CD8-positive, alpha-beta memory T cell (primary cell): Measurements from ENCODE around the gene EEF1A2. TPM values are rescaled to one million over a fixed set of nuclear protein-coding genes. Genes with fewer than 3 reads are reported as not detected.

Source experiments
- CTCF ChIA-PET: fragments of 350-600 bp; sonication (Branson Sonifier 250); formaldehyde crosslinking; loops from one replicate; lab custom pipeline; 2021; ENCODE audit warnings: antibody characterized with exemption; lab: Charles Lee
- POLR2A ChIA-PET: fragments of 350-600 bp; sonication (Branson Sonifier 250); formaldehyde crosslinking; loops from one replicate; lab custom pipeline; 2021; ENCODE audit warnings: antibody characterized with exemption; lab: Charles Lee
- DNase-seq, 5 donors: peaks; one replicate each; pipeline versions ENCODE4 v3.0.0 to v3.0.0-alpha.2; 2020 to 2022; ENCODE audit warnings: mixed read lengths in 1 of 5
- H3K27ac ChIP-seq: one replicate; pipeline ENCODE4 v1.7.0; 2013; ENCODE audit warnings: low read depth, mild to moderate bottlenecking, low read length, moderate library complexity
- H3K27me3 ChIP-seq: 2 replicates; pipeline ENCODE4 v1.7.0; 2013; ENCODE audit warnings: low read length, mild to moderate bottlenecking; ENCODE audit not compliant: insufficient read depth, poor library complexity, severe bottlenecking
- H3K36me3 ChIP-seq: 2 replicates; pipeline ENCODE4 v1.7.0; 2013; ENCODE audit warnings: mild to moderate bottlenecking, low read length, moderate library complexity; ENCODE audit not compliant: insufficient read depth
- H3K4me1 ChIP-seq: 2 replicates; pipeline ENCODE4 v1.7.0; 2013; ENCODE audit warnings: mild to moderate bottlenecking, low read length, moderate library complexity; ENCODE audit not compliant: insufficient read depth
- H3K4me3 ChIP-seq: 2 replicates; pipeline ENCODE4 v1.7.0; 2013; ENCODE audit warnings: mild to moderate bottlenecking, low read length
- H3K9me3 ChIP-seq: 2 replicates; pipeline ENCODE4 v1.7.0; 2013; ENCODE audit warnings: mild to moderate bottlenecking, low read length
- H3K27ac Mint-ChIP-seq, 8 donors: one replicate each; pipeline ENCODE4 v1.8.0; 2020 to 2021; ENCODE audit warnings: mixed read lengths in 8 of 8, mild to moderate bottlenecking in 6 of 8, inconsistent platforms in 3 of 8, moderate library complexity in 3 of 8
- H3K27me3 Mint-ChIP-seq, 2 donors: one replicate each; pipeline ENCODE4 v1.8.0; 2020 to 2021; ENCODE audit warnings: mixed read lengths in 2 of 2, mild to moderate bottlenecking in 1 of 2, moderate library complexity in 1 of 2
- H3K36me3 Mint-ChIP-seq, 3 donors: one replicate each; pipeline ENCODE4 v1.8.0; 2020 to 2021; ENCODE audit warnings: mixed read lengths in 3 of 3, inconsistent platforms in 1 of 3, mild to moderate bottlenecking in 1 of 3
- H3K4me1 Mint-ChIP-seq, 3 donors: one replicate each; pipeline ENCODE4 v1.8.0; 2020 to 2021; ENCODE audit warnings: mixed read lengths in 3 of 3, inconsistent platforms in 1 of 3, mild to moderate bottlenecking in 1 of 3
- H3K4me3 Mint-ChIP-seq, 7 donors: one replicate each; pipeline ENCODE4 v1.8.0; 2020 to 2021; ENCODE audit warnings: mixed read lengths in 7 of 7, mild to moderate bottlenecking in 6 of 7, moderate library complexity in 4 of 7, inconsistent platforms in 2 of 7
- H3K9me3 Mint-ChIP-seq, 5 donors: one replicate each; pipeline ENCODE4 v1.8.0; 2020 to 2022; ENCODE audit warnings: mixed read lengths in 5 of 5, mild to moderate bottlenecking in 3 of 5, moderate library complexity in 2 of 5, inconsistent platforms in 1 of 5
- polyA plus RNA-seq: library from polyadenylated mRNA; unstranded; fragments of 300-500 nt; fragmentation: Illumina TruSeq; gene quantifications from one replicate; pipeline ENCODE4 v1.2.3, GENCODE V29; 2021
- total RNA-seq, 2 experiments: library from RNA; stranded (reverse); gene quantifications; one replicate each; pipeline ENCODE4 v1.2.3, GENCODE V29; 2021

Gene EEF1A2
- total and polyA plus RNA-seq, 3 experiments from 2014 or later, result 0.17 to 0.20 TPM; not detected in 1

- Mint-ChIP-seq H3K27ac (no peak overlapping the region), H3K9me3 (peaks cover 0 to 2% (median 0%) of the 10 kb centered on the region in 5 donors), H3K36me3 (no peaks in the 10 kb centered on the region), H3K4me3 (no peak overlapping the region), H3K27me3 (peaks cover 28 to 37% of the 10 kb centered on the region in 2 donors), H3K4me1 (no peaks in the 10 kb centered on the region)
- DNase-seq, result no peak
- H3K27me3 ChIP-seq, result no peaks in the 10 kb centered on the region
- no peak overlapping the region for H3K27ac ChIP-seq
- POLR2A ChIA-PET, result no interaction called here
- CTCF ChIA-PET, result no interaction called here
- no peak overlapping the region for H3K4me3 ChIP-seq
- H3K36me3 ChIP-seq, result no peaks in the 10 kb centered on the region
- no peaks in the 10 kb centered on the region for H3K4me1 ChIP-seq
- H3K9me3 ChIP-seq, result no peaks in the 10 kb centered on the region
Observed at GRCh38 chr20:63464289-63464635, 34.6 kb downstream of the EEF1A2 start.

DNA sequence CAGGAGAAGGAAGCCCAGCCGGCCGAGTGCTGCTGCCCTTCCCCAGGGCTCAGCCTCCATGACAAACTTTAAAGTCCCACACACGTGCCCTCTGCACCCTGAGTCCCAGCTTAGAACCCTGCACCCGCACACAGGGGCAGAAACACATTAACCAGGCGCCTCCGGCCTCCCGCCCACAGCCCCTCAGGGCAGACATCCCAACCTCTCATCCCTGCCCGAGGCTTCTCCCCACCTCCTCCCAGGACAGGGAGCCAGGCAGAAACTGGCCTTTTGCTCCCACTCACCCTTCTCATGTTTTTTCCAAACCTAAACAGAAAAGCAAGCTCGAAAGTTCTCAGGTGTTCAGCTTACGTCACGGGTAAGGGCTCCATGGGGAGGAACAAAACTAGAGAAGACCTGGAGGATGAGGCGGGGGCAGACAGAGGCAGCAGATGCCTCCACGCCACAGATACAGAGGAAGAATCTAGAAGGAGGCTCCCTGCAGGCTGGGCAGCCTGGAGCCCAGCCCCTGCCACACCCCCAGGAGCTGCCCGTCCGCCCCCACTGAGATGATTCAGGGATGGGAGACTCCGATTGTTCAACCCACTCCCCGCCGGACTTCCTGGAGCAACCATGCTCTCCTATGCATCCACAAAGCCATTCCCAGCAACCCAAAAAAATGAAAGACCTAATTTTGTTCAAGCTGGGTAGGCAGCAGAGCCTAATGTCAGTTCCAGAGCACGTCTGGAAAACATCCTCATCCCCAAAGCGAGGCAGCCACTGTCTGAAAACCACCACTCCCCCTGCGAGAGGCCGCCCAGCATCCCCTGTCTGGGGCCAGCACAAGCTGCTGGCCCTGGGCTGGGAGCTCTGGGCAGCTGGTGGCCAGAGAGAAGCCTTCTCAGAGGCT, 35.2 kb downstream of the EEF1A2 start:
- no peaks in the 10 kb centered on the region for H3K27me3 ChIP-seq
- Mint-ChIP-seq H3K36me3 (no peaks in the 10 kb centered on the region), H3K27ac (no peak overlapping the region), H3K9me3 (peaks cover 0 to 2% (median 0%) of the 10 kb centered on the region in 5 donors), H3K4me3 (no peak overlapping the region), H3K27me3 (peaks cover 27 to 37% of the 10 kb centered on the region in 2 donors), H3K4me1 (no peaks in the 10 kb centered on the region)
- CTCF ChIA-PET, result interaction anchor here (1.1 kb wide), 1 partner anchor 32 kb away, joined by 3 read pairs; no protein-coding TSS in a partner anchor
- H3K9me3 ChIP-seq, result no peaks in the 10 kb centered on the region
- H3K4me1 ChIP-seq, result no peaks in the 10 kb centered on the region
- no peak overlapping the region for H3K27ac ChIP-seq
- POLR2A ChIA-PET, result no interaction called here
- no peak overlapping the region for H3K4me3 ChIP-seq
- no peaks in the 10 kb centered on the region for H3K36me3 ChIP-seq
- no peak for DNase-seq

DNA sequence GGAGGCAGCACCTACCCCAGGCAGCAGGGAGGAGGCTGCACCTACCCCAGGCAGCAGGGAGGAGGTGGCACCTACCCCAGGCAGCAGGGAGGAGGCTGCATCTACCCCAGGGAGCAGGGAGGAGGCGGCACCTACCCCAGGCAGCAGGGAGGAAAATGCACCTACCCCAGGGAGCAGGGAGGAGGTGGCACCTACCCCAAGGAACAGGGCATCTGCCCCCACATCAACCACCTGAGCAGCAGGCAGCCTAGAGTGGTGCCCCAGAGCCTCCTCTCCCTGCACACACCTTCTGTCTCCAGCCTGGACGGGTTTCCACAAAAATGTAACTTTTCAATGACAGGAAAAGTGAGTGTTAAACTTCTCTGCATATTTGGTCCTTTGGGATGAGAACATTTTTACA, 36.6 kb downstream of the EEF1A2 start:
- Mint-ChIP-seq H3K36me3 (no peaks in the 10 kb centered on the region), H3K27me3 (peaks cover 26 to 35% of the 10 kb centered on the region in 2 donors), H3K27ac (no peak overlapping the region), H3K9me3 (peaks cover 0 to 2% (median 0%) of the 10 kb centered on the region in 5 donors), H3K4me3 (no peak overlapping the region), H3K4me1 (no peaks in the 10 kb centered on the region)
- H3K27ac ChIP-seq, result no peak overlapping the region
- no peaks in the 10 kb centered on the region for H3K9me3 ChIP-seq
- no peaks in the 10 kb centered on the region for H3K4me1 ChIP-seq
- ChIA-PET CTCF (no interaction called here), POLR2A (no interaction called here)
- no peaks in the 10 kb centered on the region for H3K27me3 ChIP-seq
- no peak overlapping the region for H3K4me3 ChIP-seq
- DNase-seq, result no peak
- H3K36me3 ChIP-seq, result no peaks in the 10 kb centered on the region

GRCh38 chr20:63461104-63461763, 37.6 kb downstream of the EEF1A2 start:
- Mint-ChIP-seq H3K4me3 (no peak overlapping the region), H3K27me3 (peaks cover 25 to 34% of the 10 kb centered on the region in 2 donors), H3K27ac (no peak overlapping the region), H3K4me1 (no peaks in the 10 kb centered on the region), H3K9me3 (peaks cover 0 to 2% (median 0%) of the 10 kb centered on the region in 5 donors), H3K36me3 (no peaks in the 10 kb centered on the region)
- no peaks in the 10 kb centered on the region for H3K9me3 ChIP-seq
- no peak overlapping the region for H3K4me3 ChIP-seq
- no peaks in the 10 kb centered on the region for H3K36me3 ChIP-seq
- no peaks in the 10 kb centered on the region for H3K4me1 ChIP-seq
- H3K27ac ChIP-seq, result no peak overlapping the region
- ChIA-PET POLR2A (interaction anchor here (0.6 kb wide), 1 partner anchor 19 kb away, joined by 3 read pairs; no protein-coding TSS in a partner anchor), CTCF (no interaction called here)
- H3K27me3 ChIP-seq, result no peaks in the 10 kb centered on the region
- DNase-seq, result no peak

GRCh38 chr20:63459070-63459380, 39.9 kb downstream of the EEF1A2 start:
- Mint-ChIP-seq H3K27ac (no peak overlapping the region), H3K9me3 (no peaks in the 10 kb centered on the region), H3K27me3 (peaks cover 21 to 34% of the 10 kb centered on the region in 2 donors), H3K36me3 (no peaks in the 10 kb centered on the region), H3K4me1 (peaks cover 0 to 4% (median 0%) of the 10 kb centered on the region in 3 donors), H3K4me3 (no peak overlapping the region)
- Histone ChIP-seq H3K9me3 (no peaks in the 10 kb centered on the region), H3K4me3 (no peak overlapping the region), H3K36me3 (no peaks in the 10 kb centered on the region), H3K27ac (no peak overlapping the region), H3K27me3 (no peaks in the 10 kb centered on the region), H3K4me1 (no peaks in the 10 kb centered on the region)
- ChIA-PET CTCF (interaction anchor here (1.7 kb wide), 1 partner anchor 17 kb away, joined by 5 read pairs; no protein-coding TSS in a partner anchor), POLR2A (no interaction called here)
- DNase-seq, result no peak

DNA sequence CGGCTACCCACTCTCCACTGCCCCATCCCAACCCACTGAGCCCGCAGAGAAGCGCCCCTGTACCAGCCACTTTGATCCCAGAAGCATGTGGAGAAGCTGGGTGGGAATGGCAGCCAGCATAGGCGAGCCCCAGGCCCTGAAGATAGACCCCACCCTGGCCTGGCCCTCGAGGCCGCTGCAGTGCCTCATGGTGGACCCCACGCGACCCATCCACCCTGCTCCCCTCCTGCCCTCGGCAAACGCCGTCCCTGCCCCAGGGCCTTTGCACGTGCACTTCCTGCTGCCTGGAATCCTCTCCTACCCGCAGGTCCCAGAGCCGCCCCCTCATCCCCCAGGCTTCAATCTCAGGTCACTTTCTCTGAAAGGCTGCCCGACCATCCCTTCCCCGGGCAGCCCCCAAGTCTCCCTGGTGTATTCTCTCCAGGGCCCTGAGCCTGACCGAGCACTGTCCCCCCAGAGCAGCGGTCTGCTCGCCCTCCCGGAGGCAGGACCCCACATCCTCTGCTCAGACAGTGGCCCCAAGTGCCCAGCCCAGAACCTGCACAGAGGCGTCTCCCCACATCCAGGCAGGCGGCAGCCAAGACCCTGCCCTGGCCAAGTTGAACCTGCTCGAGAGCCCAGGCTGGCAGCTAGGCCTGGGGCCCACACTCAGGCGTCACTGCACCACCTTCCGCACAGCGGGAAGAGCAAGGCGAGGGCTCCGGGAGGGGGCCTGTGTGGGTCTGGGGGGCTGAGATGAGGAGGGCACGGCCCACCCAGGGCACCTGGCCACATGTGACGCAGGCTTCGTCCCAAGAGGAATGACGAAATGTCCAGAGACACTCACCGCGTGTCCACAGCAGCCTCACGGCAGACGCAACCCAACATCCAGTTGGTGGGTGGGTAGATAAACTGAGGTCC, 40.5 kb downstream of the EEF1A2 start:
- H3K4me3 ChIP-seq, result no peak overlapping the region
- H3K27me3 ChIP-seq, result no peaks in the 10 kb centered on the region
- H3K27ac ChIP-seq, result no peak overlapping the region
- H3K36me3 ChIP-seq, result no peaks in the 10 kb centered on the region
- ChIA-PET CTCF (interaction anchor here (1.7 kb wide), 1 partner anchor 16 kb away, joined by 5 read pairs; no protein-coding TSS in a partner anchor), POLR2A (no interaction called here)
- H3K9me3 ChIP-seq, result no peaks in the 10 kb centered on the region
- no peaks in the 10 kb centered on the region for H3K4me1 ChIP-seq
- peaks cover 0 to 7% (median 0%) of the 10 kb centered on the region in 3 donors for H3K4me1 Mint-ChIP-seq
- no peak overlapping the region for H3K4me3 Mint-ChIP-seq
- H3K27me3 Mint-ChIP-seq, result peaks cover 23 to 35% of the 10 kb centered on the region in 2 donors
- no peak overlapping the region for H3K27ac Mint-ChIP-seq
- no peaks in the 10 kb centered on the region for H3K9me3 Mint-ChIP-seq
- DNase-seq, result no peak
- no peaks in the 10 kb centered on the region for H3K36me3 Mint-ChIP-seq

DNA sequence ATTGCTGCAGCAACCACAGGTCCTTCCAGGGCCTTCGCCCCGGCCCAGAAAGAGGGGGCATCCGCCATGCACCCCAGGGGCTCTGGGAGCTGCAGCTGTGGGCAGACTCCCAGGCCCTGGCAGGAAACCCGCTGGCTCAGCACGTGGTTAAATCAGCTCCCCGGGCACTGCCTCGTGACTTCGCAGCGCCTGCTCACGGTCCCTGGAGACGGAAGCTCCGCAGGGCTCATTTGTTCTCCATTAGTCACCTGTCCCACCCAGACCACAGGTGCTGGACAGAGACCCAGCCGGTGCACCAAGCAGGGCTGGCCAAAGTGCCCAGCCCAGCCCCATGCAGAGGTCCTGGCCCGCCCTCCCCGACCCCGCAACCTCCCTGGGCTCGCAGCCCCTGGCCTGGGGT, 41.1 kb downstream of the EEF1A2 start:
- POLR2A ChIA-PET, result no interaction called here
- Mint-ChIP-seq H3K4me3 (no peak overlapping the region), H3K9me3 (no peaks in the 10 kb centered on the region), H3K36me3 (no peaks in the 10 kb centered on the region), H3K27me3 (peaks cover 20 to 28% of the 10 kb centered on the region in 2 donors), H3K27ac (no peak overlapping the region), H3K4me1 (peaks cover 0 to 7% (median 0%) of the 10 kb centered on the region in 3 donors)
- Histone ChIP-seq H3K4me3 (no peak overlapping the region), H3K27ac (no peak overlapping the region), H3K27me3 (no peaks in the 10 kb centered on the region), H3K36me3 (no peaks in the 10 kb centered on the region), H3K9me3 (no peaks in the 10 kb centered on the region), H3K4me1 (no peaks in the 10 kb centered on the region)
- CTCF ChIA-PET, result no interaction called here
- DNase-seq, result no peak
